GM12872 (cell line): ENCODE results near the gene SLC15A4.

Experiments
- TF ChIP-seq, protein P1 (sequence below): IDR thresholded peaks from 3 replicates; pipeline ENCODE4 v1.5.1; 2011; ENCODE audit warnings: low read depth, mild to moderate bottlenecking, low read length, moderate library complexity; ENCODE audit not compliant: insufficient read depth

The SLC15A4 gene

GRCh38 chr12:128784030-128784760 is 39.6 kb downstream of the SLC15A4 start:
- TF ChIP-seq, protein P1, sequence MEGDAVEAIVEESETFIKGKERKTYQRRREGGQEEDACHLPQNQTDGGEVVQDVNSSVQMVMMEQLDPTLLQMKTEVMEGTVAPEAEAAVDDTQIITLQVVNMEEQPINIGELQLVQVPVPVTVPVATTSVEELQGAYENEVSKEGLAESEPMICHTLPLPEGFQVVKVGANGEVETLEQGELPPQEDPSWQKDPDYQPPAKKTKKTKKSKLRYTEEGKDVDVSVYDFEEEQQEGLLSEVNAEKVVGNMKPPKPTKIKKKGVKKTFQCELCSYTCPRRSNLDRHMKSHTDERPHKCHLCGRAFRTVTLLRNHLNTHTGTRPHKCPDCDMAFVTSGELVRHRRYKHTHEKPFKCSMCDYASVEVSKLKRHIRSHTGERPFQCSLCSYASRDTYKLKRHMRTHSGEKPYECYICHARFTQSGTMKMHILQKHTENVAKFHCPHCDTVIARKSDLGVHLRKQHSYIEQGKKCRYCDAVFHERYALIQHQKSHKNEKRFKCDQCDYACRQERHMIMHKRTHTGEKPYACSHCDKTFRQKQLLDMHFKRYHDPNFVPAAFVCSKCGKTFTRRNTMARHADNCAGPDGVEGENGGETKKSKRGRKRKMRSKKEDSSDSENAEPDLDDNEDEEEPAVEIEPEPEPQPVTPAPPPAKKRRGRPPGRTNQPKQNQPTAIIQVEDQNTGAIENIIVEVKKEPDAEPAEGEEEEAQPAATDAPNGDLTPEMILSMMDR: no peak

- TF ChIP-seq, protein P1: no peak
Observed at GRCh38 chr12:128783129-128783574, 40.6 kb downstream of the SLC15A4 start.

DNA sequence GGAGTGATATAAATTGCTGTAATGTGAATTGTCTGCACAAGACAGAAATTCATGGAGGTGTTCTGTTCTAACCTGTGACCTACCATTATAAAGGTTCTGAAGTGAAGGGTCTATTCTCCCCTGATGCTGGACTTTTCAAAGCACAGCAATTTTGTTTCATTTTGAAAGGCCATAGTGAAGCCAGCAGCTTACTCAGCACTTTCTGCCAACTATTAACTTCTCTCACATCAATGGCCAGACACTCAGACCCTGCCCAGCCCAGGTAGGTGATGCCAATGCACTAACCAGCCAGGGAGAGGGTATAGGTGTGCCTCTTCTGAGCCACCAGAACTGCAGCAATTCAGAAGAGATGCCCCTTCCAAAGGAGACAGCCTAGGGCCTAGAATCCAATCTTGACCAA is 43.9 kb downstream of the SLC15A4 start:
- TF ChIP-seq, protein P1: no peak

DNA sequence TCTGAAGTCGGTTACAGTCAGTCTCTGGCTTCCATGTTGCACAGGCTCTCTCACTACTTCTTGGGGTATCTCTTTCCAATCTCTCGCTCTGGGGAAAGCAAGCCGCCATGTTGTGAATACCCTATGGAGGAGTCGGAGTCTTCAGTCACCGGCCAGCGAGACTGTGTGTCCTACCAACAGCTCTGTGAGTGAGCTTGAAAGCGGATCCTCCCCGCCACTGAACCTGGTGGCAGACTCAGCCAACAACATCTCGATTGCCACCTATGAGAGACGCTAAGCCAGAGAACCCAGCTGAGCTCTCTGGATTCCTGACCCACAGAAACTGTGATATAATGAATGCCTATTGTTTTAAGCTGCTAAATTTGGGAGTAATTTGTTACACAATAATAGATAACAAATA is 51.5 kb downstream of the SLC15A4 start:
- TF ChIP-seq, protein P1: no peak

- TF ChIP-seq, protein P1: no peak
Observed at GRCh38 chr12:128771681-128772080, 52.1 kb downstream of the SLC15A4 start.

DNA sequence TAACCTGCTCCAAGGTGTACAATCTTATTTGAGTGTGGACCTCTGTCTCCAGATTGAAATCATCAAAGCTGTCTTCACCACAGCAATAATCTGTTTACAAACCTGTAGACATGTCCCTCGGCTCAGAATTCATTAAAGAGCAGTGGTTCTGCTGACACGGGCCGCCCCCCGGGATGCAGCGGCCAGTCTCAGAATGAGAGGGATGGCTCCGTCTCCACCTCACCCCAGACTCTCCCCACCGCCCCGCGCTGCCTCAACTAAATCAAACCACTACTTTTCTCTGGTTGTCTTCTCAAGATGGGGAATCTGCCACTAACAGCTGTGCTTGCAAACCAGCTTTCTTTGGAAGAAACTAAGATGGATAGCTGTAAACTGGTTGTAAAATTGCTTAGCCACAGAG is 56.2 kb downstream of the SLC15A4 start:
- TF ChIP-seq, protein P1: no peak

DNA sequence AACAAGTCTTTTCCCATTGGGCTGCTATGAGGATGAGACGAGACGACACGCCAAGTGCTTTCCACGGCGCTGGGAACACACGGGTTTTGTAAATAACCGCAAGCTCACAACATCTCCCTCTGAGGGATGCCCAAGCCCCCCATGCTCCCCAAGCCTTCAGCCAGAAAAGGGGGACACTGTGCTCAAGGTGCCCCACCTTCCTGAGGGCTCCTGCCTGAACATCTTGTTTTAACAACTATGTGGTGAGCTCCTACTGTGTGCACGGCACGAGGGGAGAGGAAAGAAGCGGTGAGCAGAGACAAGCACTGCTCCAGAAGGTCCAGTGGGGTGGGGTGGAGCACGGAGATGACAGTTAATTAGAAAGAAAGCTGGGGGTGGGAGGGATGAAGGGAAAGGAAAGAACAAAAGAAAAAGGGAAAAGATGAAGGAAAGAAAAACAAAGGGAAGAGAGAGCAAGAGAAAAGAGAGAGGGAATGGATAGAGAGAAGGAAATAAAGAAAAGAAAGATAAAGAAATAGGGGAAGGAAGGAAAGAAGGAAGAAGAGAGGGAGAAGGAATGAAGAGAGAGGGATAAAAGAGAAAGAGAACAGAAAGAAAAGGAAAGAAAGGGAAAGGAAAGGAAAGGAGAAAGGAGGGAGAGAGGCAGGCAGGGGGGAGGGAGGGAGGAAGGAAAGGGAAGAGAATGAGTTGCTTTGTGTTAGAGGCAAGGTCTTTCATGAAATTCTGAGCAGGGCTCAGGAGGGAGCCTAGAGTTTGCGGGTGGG is 56.8 kb downstream of the SLC15A4 start:
- TF ChIP-seq, protein P1: no peak
